MV-4-11 (cell line): ENCODE data around the gene WFDC1.

Experiments
- DNase-seq: peaks from one replicate; lab custom pipeline; 2025; lab: John Stamatoyannopoulos, UW

The WFDC1 gene

DNA sequence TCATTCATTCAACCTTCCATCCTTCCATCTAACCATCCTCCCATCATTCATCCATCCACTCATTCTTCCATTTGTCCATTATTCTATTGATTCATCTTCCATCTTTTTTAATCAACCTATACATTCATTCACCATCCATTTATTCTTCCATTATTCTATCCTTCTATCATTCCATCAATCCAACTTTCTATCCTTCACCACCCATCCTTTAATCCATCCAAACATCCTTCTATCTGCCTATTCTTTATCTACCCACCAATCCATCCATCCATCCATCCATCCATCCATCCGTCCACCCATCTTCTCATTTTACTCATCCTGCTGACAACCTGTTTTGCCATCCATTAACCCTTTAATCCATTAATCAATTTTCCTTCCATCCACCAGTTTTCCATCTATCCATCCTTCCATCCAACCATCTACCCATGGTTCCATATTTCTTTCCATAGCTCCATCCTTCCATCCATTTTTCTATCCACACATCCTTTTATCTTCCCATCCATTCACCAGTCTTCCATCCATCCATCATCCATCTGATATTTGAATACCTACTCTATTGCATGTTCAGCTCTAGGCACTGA, 21.8 kb upstream of the WFDC1 start:
- DNase-seq, result no peak

DNA sequence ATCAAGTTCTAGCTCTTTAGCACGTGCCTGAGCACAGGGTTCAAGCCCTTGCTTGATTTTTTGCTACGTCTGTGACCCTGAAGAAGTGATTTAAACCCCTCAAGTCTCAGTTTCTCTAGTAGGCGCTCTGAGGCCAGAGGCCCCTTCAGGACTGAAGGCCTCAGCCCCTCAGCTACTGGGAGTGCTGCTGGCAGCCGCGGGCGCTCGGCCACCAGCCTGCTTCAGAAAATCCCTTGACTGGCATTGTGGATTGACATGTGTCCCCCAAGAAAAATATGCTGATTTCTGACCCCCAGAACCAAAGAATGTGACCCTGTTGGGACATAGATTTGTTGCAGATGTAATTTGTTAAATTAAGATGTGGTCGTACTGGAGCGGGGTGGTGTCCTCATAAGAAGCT, 20.2 kb upstream of the WFDC1 start:
- no peak for DNase-seq

- DNase-seq, result no peak
Observed at GRCh38 chr16:84275585-84276151, 19.0 kb upstream of the WFDC1 start.

DNA sequence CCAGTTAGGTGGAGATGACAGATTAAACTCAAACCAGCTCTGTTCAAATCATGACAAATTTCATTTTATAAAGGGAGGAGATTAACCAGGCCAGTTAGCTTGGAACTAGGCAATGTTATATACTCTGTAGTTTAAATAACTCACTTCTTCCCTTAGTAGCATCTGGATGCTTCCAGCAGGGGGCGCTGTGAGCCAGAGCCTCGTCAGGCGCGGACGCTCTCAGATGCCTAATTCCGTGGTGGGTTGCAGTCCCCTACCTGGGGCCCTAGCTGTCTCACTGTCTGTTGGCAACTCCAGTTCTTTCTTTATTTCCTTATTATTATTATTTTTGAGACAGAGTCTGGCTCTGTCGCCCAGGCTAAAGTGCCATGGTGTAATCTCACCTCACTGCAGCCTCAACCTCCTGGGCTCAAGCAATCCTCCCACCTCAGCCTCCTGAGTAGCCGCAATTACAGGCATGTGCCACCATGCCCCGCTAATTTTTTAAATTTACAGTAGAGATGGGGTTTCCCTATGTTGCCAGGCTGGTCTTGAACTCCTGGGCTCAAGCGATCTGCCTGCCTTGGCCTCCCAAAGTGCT, 17.3 kb upstream of the WFDC1 start:
- peak; percentile 23 for DNase-seq

DNA sequence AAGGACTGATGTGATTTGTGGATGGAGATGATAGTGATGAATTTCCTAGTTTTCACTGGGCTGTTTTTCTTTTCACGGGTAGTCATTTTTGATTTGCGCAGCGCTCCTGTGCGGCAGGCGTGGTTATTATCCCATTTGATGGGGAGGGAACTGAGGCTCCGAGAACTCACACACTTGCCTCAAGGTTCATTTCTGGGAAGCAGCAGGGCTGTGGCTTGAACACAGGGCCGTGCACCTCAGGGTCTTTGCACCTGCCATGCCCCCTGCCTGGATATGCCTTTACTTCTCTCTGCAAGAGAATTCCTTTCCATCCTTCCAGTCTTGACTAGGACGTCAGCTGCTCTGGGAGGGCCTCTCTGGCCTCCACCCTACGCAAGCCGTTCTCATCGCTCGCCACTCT, 16.3 kb upstream of the WFDC1 start:
- no peak for DNase-seq

GRCh38 chr16:84278968-84279367, 15.7 kb upstream of the WFDC1 start:
- DNase-seq, result no peak

DNA sequence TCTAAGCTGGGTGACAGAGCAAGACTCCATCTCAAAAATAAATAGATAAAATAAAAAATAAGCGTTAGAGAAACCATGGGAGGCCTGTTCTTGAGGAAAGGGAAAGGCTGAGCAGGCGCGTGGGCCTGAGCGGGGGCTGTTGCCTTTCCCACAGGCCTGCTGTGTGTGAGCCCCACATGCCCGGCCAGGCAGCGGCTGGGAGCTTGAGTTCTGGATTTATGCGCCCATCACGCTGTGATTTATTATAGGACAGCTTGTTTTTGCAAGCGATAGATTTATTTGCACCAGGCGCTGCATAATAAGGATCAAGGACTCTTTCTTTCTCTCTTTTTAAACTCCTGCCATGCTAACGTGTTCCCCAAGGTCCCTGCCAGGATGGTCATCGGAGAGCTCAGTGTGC, 14.8 kb upstream of the WFDC1 start:
- DNase-seq, result no peak

DNA sequence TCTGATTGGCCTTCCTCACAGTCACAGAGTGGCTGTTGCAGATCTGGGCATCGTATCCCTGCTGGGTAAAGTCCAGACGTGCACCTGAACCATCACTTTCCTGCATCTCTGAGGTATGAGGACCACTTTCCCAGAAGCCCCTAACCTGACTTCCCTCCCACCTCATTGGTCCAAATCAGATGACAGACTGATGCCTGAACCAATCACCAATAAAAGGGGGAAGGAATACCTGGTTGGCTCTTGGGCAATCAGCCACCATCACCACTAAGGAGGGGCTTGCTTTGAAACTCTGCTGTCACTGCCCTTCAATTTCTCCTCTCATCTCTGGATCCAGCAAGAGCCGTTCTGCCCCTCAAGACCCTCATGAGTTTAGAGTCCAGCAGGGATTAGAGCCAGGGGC, 13.6 kb upstream of the WFDC1 start:
- DNase-seq, result no peak

- no peak for DNase-seq
Observed at GRCh38 chr16:84282533-84282932, 12.1 kb upstream of the WFDC1 start.

DNA sequence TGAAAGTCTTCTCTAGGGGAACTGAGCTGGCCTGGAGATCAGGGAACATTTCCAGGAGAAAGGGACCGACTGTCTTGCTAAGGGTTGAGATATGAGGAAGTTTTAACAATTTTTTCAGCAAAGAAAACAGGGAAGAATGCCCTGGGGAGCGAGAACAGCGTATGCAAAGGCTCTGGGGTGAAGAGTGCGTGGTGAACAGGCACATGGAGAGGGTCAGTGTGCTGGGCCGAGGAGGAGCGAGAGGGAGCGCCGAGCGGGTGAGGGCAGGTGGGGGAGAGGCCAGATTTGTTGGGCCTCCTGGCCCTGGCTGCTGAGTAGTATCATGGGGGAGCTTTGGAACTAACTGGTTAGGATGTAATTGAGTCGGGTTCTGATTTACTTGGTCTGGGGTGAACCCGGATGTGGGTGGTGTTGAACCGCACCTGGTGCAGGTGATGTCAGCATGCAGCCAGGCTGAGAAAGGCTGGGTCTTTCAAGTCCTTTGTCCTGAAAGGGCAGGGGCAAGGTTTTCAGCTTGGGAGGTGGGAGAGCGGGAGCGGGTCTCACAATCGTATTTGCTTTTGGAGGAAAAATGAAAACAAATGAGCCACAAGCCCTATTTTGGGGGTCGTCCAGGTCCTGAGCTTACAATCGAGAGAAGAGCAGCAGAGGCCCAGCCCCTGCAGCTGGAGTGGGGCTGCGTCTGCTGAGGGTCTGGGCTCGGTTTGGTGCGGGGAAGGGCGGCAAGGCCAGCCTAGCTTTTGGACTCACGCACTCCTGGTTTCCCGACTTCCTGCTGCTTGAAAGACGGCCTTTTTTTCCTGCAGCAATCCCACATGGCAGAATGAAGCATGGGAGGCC, 11.1 kb upstream of the WFDC1 start:
- DNase-seq, result no peak

- DNase-seq, result no peak
Observed at GRCh38 chr16:84284154-84284722, 10.4 kb upstream of the WFDC1 start.

DNA sequence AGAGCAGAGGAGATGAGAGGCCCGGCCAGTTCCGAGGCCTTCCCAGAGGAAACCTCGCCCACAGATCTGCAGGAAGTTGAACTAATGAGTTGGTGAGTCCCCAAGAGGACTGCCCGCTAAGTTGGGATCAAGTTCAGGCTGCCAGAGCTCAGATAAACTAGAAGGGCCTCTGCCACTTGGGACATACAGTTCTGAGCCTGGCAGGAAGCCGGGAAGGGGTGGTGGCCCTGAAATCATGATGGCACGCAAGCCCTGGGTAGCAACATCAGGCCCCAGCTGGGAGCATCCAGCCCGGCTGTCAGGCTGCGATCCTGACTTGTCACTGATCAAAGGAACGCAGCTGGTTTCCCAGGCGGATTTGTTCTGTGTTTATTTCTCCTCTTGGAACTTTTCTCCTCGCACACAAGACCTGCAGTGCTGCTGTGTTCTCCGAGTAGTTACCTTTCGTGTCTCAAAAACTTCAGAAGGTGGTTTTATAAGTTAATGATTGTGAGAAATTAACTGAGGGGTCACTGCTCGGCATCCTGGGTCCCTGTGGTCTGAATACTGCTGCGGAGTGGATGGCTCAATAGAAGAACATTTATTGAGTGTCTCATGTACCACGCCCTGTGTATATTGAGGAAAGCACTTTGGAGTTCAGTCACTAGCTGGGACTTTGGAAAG, 8.0 kb upstream of the WFDC1 start:
- no peak for DNase-seq

GRCh38 chr16:84288902-84289301, 5.8 kb upstream of the WFDC1 start:
- DNase-seq, result no peak

DNA sequence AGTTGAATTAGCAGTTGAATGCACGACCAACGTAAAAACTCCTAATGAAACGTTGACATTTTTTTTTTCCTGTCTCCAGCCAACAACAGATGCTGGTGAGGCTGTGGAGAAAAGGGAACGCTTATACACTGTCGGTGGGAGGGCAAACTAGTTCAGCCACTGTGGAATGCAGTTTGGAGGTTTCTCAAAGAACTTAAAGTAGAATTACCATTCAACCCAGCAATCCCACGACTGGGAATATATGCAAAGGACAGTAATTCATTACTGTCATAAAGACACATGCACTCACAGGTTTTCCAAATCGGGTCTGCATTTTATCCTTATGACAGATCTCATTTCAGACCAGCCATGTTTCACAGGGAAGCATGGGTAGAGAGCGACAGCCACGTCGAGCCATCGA, 3.5 kb upstream of the WFDC1 start:
- no peak for DNase-seq

DNA sequence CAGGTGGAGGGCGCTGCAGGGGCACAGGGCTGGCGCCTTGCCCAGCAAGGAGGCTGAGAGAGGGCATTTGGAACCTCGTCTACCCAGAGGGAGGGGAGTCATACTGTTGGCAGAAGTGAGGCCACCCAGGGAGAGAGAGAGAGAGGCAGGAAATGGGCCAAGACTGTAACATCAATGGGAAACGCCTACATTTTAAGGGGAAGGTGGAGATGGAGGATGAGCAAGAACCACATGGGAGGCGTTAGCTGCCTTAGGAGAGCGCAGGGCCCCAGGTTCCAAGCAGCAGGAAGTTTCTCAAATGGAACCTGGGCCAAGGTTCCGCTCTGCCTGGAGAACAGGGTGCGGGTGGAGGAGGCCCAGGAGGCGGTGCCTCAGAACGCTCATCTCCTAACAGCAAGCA, 2.7 kb upstream of the WFDC1 start:
- DNase-seq, result no peak

DNA sequence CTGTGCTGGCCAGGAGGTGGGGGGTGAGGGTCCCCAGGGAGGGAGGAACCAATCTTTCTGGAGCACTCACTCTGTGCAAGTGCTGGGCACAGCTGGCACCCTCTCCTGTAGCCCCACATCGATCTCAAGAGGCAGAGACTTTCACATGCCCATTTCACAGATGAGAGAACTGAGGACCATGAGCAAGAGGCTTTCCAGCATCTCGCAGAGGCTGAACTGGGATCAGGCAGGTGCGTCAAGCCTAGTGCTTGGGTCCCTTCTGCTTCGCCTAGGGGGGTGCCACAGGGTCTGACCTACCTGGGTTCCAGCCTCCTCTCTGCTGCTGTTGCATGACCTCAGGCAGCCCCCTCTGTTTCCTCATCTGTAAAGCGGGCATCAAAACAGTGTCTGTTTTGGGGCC, 1.3 kb upstream of the WFDC1 start:
- no peak for DNase-seq

GRCh38 chr16:84294117-84294516, 561 bp upstream of the WFDC1 start:
- no peak for DNase-seq

DNA sequence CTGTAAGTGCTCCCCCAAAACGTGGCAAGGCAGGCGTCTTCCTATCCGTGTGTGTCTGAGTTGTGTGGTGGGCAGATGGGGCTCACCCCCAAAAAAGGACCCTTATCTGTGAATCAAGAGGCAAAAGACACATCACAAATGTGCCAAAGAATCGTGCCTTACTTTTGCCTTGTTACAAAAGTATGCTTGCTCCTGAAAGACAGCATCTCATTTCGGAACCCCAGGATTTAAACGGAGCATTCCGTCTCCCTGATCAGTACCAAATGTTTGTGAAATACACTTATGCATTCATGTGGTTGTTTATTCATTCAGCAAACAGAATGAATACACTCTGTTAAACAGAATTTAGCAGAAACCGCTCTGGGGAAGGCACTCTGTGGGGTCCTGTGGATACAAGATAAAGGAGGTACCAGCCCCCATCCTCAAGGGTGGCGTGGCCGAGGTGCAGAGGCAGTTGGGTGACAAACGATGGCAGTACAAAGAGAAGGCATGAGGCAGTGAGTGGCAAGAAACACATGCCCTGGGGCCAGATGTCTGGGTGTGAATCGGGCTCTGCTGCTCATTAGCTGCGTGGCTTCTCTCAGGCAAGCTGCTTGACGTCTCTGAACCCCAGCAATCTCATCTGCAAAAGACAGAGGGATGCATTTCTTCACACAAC, 654 bp downstream of the WFDC1 start:
- DNase-seq, result no peak

GRCh38 chr16:84298376-84298899, 3.8 kb downstream of the WFDC1 start:
- no peak for DNase-seq

- no peak for DNase-seq
Observed at GRCh38 chr16:84299734-84300440, 5.2 kb downstream of the WFDC1 start.
